ENCODE measurements around the gene MBD3. TPM values are rescaled to one million over a fixed set of nuclear protein-coding genes. Genes with fewer than 3 reads are reported as not detected.
"Not testable (repeated sequence)": the region's sequence is repeated elsewhere in the genome, so short reads cannot be mapped to it uniquely, and the experiment has no call there.

The MBD3 gene
- 10 to 100 TPM; 50.6 to 80.7 (median 53.1) TPM for polyA plus RNA-seq (ENCODE audit: insufficient read length in 4 of 4)

GRCh38 chr19:1592755-1593500 is at the start of gene MBD3:
MBD3 (minus strand) TSS chr19:1592865; CDS start chr19:1592631, 234 bp downstream.
- peak; percentile 86 to 91 (median 88) for DNase-seq (ENCODE audit: low read depth in 4 of 4, low spot score in 3 of 4)

DNA sequence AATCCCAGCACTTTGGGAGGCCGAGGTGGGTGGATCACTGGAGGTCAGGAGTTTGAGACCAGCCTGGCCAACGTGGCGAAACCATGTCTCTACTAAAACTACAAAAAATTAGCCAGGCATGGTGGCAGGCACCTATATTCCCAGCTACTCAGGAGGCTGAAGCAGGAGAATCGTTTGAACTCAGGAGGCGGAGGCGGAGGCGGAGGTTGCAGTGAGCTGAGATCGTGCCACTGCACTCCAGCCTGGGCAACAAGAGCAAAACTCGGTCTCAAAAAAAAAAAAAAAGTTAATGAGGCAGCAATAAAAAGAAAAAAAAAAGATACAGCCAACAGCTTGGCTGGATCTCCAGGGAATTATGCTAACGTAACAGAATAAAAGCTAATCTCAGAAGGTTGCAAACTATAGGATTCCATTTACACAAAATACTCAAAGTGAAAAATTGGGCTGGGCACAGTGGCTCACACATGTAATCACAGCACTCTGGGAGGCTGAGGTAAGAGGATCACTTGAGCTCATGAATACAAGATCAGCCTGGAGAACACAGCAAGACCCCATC is 48.3 kb upstream of the MBD3 start:
- DNase-seq (ENCODE audit: low read depth in 4 of 4, low spot score in 3 of 4): not testable (repeated sequence)

- DNase-seq (ENCODE audit: low read depth in 4 of 4, low spot score in 3 of 4): no peak
Observed at GRCh38 chr19:1636325-1637236, 43.9 kb upstream of the MBD3 start.

GRCh38 chr19:1634938-1635243 is 42.2 kb upstream of the MBD3 start:
- no peak for DNase-seq (ENCODE audit: low read depth in 4 of 4, low spot score in 3 of 4)

DNA sequence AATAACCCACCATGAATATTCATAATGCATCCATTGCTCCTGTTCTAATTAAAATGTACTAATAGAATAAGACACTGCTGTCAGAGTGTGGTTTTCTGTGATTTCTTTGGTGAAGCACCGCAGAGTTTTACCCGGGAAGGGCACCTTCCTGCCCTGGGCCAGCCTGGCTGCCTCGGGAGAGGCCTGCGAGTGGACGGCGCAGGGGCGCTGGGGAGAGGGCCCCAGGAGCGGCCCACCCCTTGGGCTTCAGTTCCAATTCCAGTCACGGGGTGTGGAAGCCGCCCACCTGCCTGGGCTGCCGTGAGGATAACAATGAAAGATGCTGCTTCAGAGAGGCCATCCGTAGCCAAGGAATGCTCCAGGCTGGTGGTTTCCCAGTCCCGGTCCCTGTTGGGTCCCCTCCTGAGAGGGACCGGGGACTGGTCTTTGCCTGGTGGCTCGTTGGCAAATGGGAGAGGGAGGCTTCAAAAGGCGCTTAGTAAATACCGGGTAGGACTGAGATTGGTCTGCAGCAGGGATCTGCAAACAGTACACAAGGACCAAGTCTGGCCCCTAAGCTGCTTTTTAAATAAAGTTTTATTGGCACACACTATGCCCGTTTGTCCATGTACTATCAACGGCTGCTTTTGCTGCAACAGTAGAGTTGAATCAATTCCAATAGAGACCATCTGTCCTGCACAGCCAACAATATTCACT is 41.7 kb upstream of the MBD3 start:
- no peak for DNase-seq (ENCODE audit: low read depth in 4 of 4, low spot score in 3 of 4)

DNA sequence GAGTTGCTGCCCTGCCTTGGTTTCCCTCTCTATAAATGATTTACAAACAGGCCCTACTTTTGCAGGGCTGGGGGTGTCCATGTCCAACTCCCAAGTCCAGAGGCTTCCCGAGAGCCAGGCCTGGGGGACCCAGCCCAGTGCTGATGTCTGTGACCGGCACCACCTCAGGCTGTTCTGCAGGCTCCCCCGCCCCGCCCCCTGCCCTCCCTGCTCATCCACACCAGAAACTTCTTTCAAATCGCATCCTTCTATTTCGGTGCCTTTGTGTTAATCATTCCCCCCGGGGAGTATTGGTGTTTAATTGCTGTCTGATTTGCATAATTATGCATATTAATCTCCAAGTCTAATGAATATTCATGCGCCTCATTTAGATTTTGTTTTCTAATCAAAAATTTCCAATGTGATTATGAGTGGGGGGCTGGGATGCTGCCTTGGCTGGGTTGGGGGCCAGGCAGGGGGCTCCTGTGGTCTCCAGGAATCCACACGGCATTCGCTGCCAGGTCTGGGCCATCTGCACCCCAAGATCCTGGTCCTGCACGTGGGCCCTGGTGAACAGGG is 40.7 kb upstream of the MBD3 start:
- no peak for DNase-seq (ENCODE audit: low read depth in 4 of 4, low spot score in 3 of 4)

- no peak for DNase-seq (ENCODE audit: low read depth in 4 of 4, low spot score in 3 of 4)
Observed at GRCh38 chr19:1632462-1633268, 40.0 kb upstream of the MBD3 start.

- no peak for DNase-seq (ENCODE audit: low read depth in 4 of 4, low spot score in 3 of 4)
Observed at GRCh38 chr19:1631557-1632100, 39.0 kb upstream of the MBD3 start.

DNA sequence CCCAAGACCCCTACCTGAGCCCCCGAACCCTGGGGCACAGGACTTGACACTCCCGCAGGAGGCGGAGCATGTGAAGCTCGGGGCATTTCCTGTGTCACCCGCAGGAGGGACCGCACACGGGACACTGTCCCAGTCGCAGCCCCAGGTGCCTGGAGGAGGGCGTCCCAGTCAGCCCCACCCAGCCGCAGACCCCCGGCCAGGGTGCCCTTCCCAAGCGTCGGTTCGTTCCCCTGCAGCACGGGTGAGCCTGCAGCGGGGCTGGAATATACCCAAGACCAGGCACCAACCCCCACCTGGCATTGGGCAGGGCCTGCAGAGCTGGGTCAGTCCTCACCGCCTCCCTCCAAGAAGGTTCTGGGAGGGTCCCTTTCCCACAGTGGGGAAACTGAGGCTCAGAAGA is 38.1 kb upstream of the MBD3 start:
- no peak for DNase-seq (ENCODE audit: low read depth in 4 of 4, low spot score in 3 of 4)

GRCh38 chr19:1630012-1630411 is 37.3 kb upstream of the MBD3 start:
- DNase-seq (ENCODE audit: low read depth in 4 of 4, low spot score in 3 of 4): no peak

- no peak for DNase-seq (ENCODE audit: low read depth in 4 of 4, low spot score in 3 of 4)
Observed at GRCh38 chr19:1629256-1629808, 36.7 kb upstream of the MBD3 start.

- no peak for DNase-seq (ENCODE audit: low read depth in 4 of 4, low spot score in 3 of 4)
Observed at GRCh38 chr19:1627194-1627593, 34.5 kb upstream of the MBD3 start.

DNA sequence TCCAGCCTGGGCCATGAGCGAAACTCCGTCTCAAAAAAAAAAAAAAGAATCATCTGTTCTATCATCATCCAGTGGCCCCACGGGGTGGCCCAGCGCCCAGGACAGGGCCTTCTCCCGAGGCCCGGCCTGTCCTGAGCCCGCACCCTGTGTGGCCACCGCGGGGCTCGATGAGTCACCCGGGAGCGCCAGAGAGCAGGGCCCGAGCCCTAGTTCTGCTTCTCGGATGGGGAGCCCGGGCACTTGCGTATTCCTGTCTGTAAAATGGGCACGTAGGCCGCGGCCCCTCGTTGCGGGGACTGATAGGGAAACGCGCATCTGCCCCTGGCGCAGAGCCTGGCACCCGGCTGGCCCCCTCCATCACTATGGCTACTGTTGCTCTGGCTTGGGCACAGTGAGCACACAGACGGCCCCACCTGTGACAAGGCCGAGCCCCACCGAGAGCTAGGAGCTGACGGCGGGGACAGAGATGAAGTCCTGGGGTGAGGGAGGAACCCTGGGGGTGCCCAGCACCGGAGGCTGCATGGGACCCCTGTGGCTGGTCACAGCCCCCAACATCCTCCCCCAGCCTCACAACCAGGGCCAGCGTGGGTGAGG is 33.8 kb upstream of the MBD3 start:
- DNase-seq (ENCODE audit: low read depth in 4 of 4, low spot score in 3 of 4): no peak

DNA sequence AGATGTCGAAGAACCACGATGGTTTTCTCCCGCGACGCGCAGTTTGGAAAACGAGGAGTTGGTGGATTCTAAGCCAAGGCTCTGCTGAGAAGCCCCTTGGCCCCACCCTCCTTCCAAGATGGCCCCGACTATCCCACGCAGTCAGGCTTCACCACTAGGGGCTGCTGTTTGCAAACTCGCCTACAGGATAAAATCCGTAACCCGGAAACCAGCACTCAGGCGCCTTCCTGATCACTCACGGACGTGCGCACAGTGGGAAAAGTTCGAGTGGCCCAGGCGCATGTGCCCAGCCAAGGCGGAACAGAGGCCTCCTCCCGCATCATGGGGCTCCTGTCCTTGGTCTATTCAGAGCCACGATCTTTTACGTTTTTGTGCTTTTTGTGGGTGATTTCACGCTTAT is 31.8 kb upstream of the MBD3 start:
- DNase-seq (ENCODE audit: low read depth in 4 of 4, low spot score in 3 of 4): peak; percentile 17 to 35 (median 22)

GRCh38 chr19:1622541-1622940 is 29.9 kb upstream of the MBD3 start:
- DNase-seq (ENCODE audit: low read depth in 4 of 4, low spot score in 3 of 4): no peak

- DNase-seq (ENCODE audit: low read depth in 4 of 4, low spot score in 3 of 4): no peak
Observed at GRCh38 chr19:1622007-1622406, 29.3 kb upstream of the MBD3 start.

DNA sequence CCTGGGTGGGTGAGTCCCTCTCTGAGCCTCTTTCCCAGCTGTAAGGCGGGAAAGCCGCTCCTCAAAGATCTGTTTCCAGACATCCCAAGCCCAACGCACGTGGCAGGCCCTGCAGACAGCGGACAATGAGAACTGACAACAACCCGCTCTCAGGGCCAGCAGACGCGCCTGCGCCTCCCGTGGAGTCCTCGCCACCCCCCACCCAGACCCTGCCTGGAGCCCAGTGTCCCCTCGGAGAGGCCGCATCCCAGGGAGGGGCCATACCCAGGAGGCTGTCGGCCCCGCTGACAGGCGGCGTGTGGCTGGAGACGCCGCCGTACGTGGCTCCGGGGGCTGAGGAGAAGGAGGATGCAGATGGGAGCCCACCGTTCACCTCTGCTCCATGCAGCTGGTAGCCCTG is 28.9 kb upstream of the MBD3 start:
- no peak for DNase-seq (ENCODE audit: low read depth in 4 of 4, low spot score in 3 of 4)

DNA sequence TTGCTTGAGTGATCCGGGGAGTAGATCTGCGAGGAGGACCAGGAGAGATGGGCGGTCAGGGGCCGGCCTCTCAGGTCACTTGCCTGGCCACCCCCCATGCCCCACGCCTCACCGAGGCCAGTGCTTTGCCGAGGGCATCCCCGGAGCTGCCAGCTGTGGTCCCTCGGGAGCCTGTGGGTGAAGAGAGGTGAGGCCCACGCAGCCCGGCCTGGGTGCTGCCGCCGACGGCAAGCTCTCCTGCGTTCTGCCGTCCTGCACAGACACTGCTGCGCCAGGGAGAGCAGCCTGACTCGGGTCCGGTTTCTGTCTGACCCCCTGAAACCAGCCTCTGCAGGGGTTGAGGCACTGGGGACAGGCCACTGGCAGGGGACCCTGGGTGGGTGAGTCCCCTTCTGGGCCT is 28.4 kb upstream of the MBD3 start:
- no peak for DNase-seq (ENCODE audit: low read depth in 4 of 4, low spot score in 3 of 4)

DNA sequence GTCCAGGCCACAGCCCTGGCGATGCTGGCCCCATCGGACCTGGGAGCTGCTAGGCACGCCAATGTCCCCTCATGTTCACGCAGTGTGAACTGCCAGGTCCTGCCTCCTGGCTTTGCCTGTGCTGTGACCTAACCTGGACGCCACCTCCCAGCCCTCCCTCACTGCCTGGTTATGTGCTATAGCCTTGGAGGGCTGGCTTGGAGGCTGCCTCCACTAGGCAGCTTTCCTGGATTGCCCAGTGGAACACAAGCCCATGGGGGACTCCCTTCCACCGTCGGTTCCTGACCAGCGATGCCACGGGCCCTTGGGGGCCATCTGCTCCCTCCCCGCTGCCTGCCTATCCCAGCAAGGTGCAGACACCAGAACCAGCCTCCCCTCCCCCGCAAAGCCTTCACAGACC is 27.8 kb upstream of the MBD3 start:
- no peak for DNase-seq (ENCODE audit: low read depth in 4 of 4, low spot score in 3 of 4)
